GM08714 (cell line): ENCODE measurements around the gene MOGAT1.
"Not testable (repeated sequence)": the region's sequence is repeated elsewhere in the genome, so short reads cannot be mapped to it uniquely, and the experiment has no call there.

Source experiments
- H3K4me3 ChIP-seq: fragments of 200-500 bp; sonication (Bioruptor generic); 2 replicates; pipeline ENCODE4 v1.5.1; 2014; ENCODE audit warnings: mild to moderate bottlenecking, low read length, inconsistent platforms
- ZNF274 ChIP-seq: IDR thresholded peaks from 2 replicates; pipeline ENCODE4 v1.6.1; 2012; ENCODE audit warnings: mild to moderate bottlenecking, low read depth, low read length

The MOGAT1 gene

GRCh38 chr2:222688917-222689316 is 17.5 kb downstream of the MOGAT1 start:
- no peak overlapping the region for H3K4me3 ChIP-seq
- TF ChIP-seq ZNF274 = no peak

GRCh38 chr2:222689322-222689721 is 17.9 kb downstream of the MOGAT1 start:
- H3K4me3 ChIP-seq = no peak overlapping the region
- TF ChIP-seq ZNF274 = no peak

- no peak for TF ChIP-seq ZNF274
- H3K4me3 ChIP-seq = no peak overlapping the region
Observed at GRCh38 chr2:222690564-222691200, 19.2 kb downstream of the MOGAT1 start.

GRCh38 chr2:222693413-222693812 is 22.0 kb downstream of the MOGAT1 start:
- H3K4me3 ChIP-seq = not testable (repeated sequence)

GRCh38 chr2:222693837-222694236 is 22.4 kb downstream of the MOGAT1 start:
- H3K4me3 ChIP-seq = no peak overlapping the region
- TF ChIP-seq ZNF274 = no peak

GRCh38 chr2:222698276-222698675 is 26.8 kb downstream of the MOGAT1 start:
- no peak overlapping the region for H3K4me3 ChIP-seq
- TF ChIP-seq ZNF274 = no peak

- no peak for TF ChIP-seq ZNF274
- H3K4me3 ChIP-seq = no peak overlapping the region
Observed at GRCh38 chr2:222701233-222701632, 29.8 kb downstream of the MOGAT1 start.

- no peak overlapping the region for H3K4me3 ChIP-seq
- no peak for TF ChIP-seq ZNF274
Observed at GRCh38 chr2:222701721-222702131, 30.3 kb downstream of the MOGAT1 start.

- no peak for TF ChIP-seq ZNF274
- H3K4me3 ChIP-seq = no peak overlapping the region
Observed at GRCh38 chr2:222703091-222703490, 31.6 kb downstream of the MOGAT1 start.

- no peak for TF ChIP-seq ZNF274
- no peak overlapping the region for H3K4me3 ChIP-seq
Observed at GRCh38 chr2:222703886-222704285, 32.4 kb downstream of the MOGAT1 start.

GRCh38 chr2:222706616-222707015 is 35.2 kb downstream of the MOGAT1 start:
- no peak for TF ChIP-seq ZNF274
- H3K4me3 ChIP-seq = no peak overlapping the region

- H3K4me3 ChIP-seq = no peak overlapping the region
- no peak for TF ChIP-seq ZNF274
Observed at GRCh38 chr2:222707102-222707688, 35.7 kb downstream of the MOGAT1 start.

GRCh38 chr2:222707689-222708273 is 36.3 kb downstream of the MOGAT1 start:
- H3K4me3 ChIP-seq = no peak overlapping the region
- no peak for TF ChIP-seq ZNF274

- no peak for TF ChIP-seq ZNF274
- no peak overlapping the region for H3K4me3 ChIP-seq
Observed at GRCh38 chr2:222708274-222708710, 36.8 kb downstream of the MOGAT1 start.

- H3K4me3 ChIP-seq = no peak overlapping the region; the same call in 1 of the 2 replicates
- no peak for TF ChIP-seq ZNF274
Observed at GRCh38 chr2:222709191-222709891, 37.9 kb downstream of the MOGAT1 start.
